Activated naive CD4-positive, alpha-beta T cell treated with anti-CD3 and anti-CD28 coated beads, Interleukin-2, amount 50 U/mL, for 72 hours (primary cell): Measurements from ENCODE around the gene ADGRL1. TPM values are rescaled to one million over a fixed set of nuclear protein-coding genes. Genes with fewer than 3 reads are reported as not detected.
"Not testable (repeated sequence)": the region's sequence is repeated elsewhere in the genome, so short reads cannot be mapped to it uniquely, and the experiment has no call there.

Experiments
- ATAC-seq, 2 donors: fragments of 150-1000 bp; cut with Tn5 transposase; 2 replicates each; pipeline ENCODE4 v1.10.0; 2021; ENCODE audit warnings: mild to moderate bottlenecking in 2 of 2, moderate library complexity in 2 of 2
- DNase-seq, 2 donors: peaks; one replicate each; pipeline ENCODE4 v3.0.0; 2021 to 2022; ENCODE audit warnings: low spot score in 2 of 2
- H3K27ac Mint-ChIP-seq, 2 donors: one replicate each; pipeline ENCODE4 v1.8.0; 2022; ENCODE audit warnings: mild to moderate bottlenecking in 2 of 2, mixed read lengths in 2 of 2
- H3K36me3 Mint-ChIP-seq, 2 donors: one replicate each; pipeline ENCODE4 v1.8.0; 2022; ENCODE audit warnings: mixed read lengths in 2 of 2
- H3K9me3 Mint-ChIP-seq, 2 donors: one replicate each; pipeline ENCODE4 v1.8.0; 2022; ENCODE audit warnings: mixed read lengths in 2 of 2
- total RNA-seq, 2 donors: library from RNA; stranded (reverse); gene quantifications; one replicate each; pipeline ENCODE4 v1.2.3, GENCODE V29; 2022

ADGRL1 gene
- total RNA-seq, 2 donors from 2014 or later = 9.2 to 25.7 TPM

DNA sequence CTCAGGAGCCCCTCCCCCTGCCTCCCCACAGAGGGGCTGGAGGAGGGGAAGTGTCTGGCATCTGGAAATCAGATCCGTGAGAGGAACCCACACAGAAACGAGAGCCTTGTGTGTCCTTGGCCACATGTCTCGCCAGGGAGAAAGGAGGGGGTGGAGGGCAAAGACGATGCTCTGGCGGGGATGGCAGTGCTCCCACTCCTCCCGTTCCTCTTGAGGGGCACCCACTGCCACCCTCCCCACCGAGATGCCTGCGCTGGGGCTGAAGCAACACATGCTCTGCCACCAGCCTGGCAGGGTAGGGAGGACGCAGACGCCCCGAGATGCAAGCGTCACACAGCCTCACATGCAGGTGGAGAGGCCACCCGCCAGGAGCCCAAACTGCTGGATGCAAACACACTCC is 2.8 kb downstream of the ADGRL1 start:
- no peak overlapping the region for H3K27ac Mint-ChIP-seq
- no peak for DNase-seq
- ATAC-seq = no peak
- H3K36me3 Mint-ChIP-seq = peaks cover 0 to 7% of the 10 kb centered on the region in 2 donors
- H3K9me3 Mint-ChIP-seq = no peaks in the 10 kb centered on the region

DNA sequence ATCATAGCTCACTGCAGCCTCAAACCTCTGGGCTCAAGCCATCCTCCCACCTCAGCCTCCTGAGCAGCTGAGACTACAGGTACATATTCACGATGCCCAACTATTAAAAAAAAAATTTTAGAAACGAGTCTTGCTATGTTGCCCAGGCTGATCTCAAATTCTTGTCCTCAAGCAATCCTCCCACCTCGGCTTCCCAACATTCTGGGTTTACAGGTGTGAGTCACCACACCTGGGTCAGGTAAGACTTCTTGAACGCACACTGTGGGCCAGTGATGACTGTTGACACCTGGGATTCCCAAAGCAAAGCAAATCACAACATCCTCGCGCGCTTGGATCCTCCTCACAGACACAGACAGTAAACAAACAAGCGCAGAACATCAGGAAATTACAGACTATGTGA is 4.5 kb downstream of the ADGRL1 start:
- not testable (repeated sequence) for DNase-seq, ATAC-seq, H3K36me3 Mint-ChIP-seq, H3K27ac Mint-ChIP-seq, H3K9me3 Mint-ChIP-seq

DNA sequence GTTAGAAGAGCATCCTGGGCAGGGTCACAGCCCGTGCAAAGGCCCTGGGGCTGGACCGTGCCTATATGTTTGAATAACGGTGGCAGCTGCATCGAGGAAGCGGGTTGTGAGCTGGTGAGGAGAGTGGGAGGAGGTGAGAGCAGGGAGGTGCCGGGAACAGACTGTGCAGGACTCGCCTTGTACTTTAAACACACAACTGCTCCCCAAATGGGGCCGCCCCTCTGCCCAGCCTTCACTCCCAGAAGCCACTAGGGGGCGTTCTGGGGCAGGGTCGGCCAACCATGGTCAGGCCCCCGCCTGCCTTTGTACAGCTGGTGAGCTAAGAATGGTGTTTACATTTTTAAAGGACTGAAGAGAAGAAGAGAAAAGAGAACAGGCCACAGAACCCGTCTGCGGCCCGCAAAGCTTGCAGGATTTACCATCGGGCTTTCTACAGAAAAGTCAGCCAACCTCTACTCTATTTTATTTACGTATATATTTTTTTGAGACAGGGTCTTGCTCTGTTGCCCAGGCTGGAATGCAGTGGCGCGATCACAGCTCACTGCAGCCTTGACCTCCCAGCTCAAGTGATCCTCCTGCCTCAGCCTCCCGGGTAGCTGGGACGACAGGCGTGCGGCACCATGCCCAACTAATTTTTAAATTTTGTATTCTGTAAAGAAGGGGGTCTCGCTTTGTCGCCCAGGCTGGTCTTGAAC is 5.7 kb downstream of the ADGRL1 start:
- peak; percentile 70 to 80 for ATAC-seq
- H3K36me3 Mint-ChIP-seq, H3K9me3 Mint-ChIP-seq, H3K27ac Mint-ChIP-seq: not testable (repeated sequence)
- DNase-seq = peak in 1 of 2 donors; percentile 67

DNA sequence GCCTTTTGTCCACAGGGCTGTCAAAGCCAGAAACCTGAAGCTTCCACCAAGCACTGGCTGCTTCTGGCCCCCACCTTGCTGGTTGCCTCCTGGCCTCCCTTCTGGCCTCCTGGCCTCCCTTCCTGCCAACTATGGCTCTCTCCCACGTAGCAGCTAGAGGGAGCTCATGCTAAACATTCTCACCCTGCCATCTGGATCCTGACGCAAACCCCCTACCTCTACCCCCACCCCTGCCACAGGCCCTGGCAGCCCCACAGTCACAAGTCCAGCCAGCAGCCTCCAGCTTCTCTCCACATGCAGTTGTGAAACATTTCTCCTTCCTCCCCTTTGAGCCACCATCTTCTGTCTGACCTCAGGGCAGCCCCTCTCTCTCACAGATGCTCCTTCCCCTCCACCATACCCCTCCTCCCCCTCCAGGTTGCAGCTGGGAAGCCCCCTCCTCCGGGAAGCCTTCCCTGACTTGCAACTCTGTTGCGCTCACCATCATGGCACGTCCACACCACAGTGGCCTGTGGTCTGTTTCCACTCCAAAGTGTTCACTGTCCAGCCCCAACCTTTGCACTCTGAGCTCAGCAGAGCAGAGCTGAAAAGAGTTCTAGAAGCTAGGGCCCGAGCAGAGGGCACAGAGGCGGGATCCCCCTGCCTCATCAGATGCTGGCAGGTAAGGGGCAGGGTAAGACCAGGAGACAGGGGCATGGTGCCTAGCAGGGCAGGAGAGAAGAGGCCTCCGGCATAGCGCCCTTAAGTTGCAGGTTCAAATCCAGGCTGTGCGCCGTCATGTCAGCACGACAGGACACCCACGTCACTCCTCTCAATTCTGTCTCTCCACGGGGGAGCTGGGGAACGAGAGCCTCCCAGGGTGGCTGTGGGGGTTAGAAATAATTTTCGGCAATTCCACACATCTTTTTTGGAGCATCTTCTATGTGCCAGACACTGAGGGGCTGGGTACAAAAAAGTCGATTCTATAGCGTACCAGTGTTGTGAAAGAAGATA is 7.3 kb downstream of the ADGRL1 start:
- no peaks in the 10 kb centered on the region for H3K36me3 Mint-ChIP-seq
- ATAC-seq = no peak
- no peak for DNase-seq
- no peak overlapping the region for H3K27ac Mint-ChIP-seq
- no peaks in the 10 kb centered on the region for H3K9me3 Mint-ChIP-seq

DNA sequence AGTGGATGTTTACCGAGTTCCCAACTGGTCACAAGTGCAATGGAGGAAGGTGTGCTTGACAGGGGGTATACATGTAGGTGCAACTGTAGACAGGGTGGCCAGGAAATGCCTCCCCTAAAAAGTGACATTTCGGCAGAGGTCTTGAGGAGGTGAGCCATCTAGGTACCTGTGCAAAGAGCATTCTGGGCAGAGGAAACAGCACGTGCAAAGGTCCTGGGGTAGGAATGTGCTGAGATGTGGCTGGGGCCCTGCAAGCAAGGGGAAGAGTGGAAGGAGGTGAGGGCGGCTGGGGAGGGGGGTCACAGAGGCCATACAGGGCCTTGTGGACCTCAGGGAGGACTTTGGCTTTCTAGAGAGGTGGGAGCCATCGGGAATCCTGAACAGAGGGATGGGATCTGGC is 8.1 kb downstream of the ADGRL1 start:
- ATAC-seq = no peak
- DNase-seq = no peak
- Mint-ChIP-seq H3K9me3 (no peaks in the 10 kb centered on the region), H3K27ac (no peak overlapping the region), H3K36me3 (no peaks in the 10 kb centered on the region)

DNA sequence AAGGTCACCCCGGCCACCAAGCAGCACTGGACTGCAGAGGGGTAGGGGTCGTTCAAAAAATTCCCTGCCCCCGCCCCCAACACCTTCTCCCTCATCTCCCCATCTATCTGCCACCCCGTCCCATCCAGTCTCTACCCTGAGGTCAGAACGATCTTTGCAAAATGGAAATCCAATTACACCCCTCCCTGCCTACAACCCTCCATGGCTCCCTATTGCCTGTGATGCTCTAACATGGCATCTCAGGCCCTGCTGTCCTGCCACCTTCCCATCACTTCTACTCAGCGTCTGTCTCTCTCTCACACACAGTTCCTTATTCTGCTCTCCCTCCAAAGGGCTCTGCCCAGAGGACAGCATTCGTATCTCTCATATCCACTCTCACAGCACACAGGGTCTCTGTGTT is 8.7 kb downstream of the ADGRL1 start:
- DNase-seq, H3K36me3 Mint-ChIP-seq, ATAC-seq, H3K9me3 Mint-ChIP-seq, H3K27ac Mint-ChIP-seq: not testable (repeated sequence)

DNA sequence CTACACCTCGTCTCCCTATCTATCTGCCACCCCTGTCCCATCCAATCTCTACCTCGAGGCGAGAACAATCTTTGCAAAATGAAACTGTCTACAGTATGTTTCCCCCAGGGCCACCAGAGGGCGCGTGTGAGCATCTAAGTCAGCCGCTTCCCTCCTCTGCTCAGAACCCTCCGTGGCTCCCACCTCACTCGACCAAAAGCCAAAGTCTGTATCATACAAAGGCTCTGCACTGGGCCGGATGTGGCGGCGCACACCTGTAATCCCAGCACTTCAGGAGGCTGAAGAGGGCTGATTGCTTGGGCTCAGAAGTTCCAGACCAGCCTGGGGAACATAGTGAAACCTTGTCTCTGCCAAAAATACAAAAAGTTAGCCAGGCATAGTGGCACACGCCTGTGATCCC is 9.9 kb downstream of the ADGRL1 start:
- DNase-seq = peak; percentile 71 to 81
- peak; percentile 79 to 92 for ATAC-seq
- peak overlapping the region; percentile 59 to 81 for H3K27ac Mint-ChIP-seq
- not testable (repeated sequence) for H3K9me3 Mint-ChIP-seq, H3K36me3 Mint-ChIP-seq

DNA sequence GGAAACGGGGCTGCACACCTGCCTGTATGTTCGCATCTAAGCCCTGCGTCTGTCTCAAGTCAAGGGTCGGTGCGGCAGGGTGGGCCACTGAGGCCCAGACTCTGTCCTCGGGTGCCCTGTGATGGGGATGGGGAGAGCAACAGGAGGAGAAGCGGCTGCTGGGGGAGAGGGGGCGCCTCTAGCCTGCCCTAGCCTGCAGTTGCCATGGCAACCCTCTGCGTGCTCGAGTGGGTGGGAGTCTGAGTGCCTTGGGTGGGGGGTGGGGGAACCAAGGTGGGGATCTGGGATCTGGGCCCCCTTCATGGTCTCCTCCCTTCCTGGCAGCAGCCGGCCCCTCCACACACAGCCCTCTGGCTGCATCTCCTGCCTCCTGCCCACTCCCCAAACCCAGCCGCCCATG is 10.8 kb downstream of the ADGRL1 start:
- not testable (repeated sequence) for H3K9me3 Mint-ChIP-seq, ATAC-seq, H3K36me3 Mint-ChIP-seq, DNase-seq
- H3K27ac Mint-ChIP-seq = peak overlapping the region in 1 of 2 donors; percentile 81

DNA sequence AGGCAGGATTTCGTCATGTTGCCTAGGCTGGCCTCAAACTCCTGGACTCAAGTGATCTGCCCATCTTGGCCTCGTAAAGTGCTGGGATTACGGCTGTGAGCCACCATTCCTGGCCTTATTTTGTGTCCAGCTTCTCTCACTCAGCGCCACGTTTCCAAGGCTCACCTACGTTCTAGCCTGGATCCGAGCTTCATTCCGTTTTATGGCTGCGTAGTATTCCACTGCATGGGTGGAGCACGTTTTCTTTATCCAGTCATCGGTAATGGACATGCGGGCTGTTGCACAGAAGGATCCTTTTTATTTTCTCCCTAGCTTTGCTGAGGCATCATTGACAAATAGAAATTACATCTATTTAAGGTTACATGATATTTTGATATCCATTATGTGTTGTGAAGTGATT is 16.6 kb downstream of the ADGRL1 start:
- no peak for DNase-seq
- no peak for ATAC-seq
- Mint-ChIP-seq H3K36me3 (no peaks in the 10 kb centered on the region), H3K9me3 (no peaks in the 10 kb centered on the region), H3K27ac (no peak overlapping the region)

DNA sequence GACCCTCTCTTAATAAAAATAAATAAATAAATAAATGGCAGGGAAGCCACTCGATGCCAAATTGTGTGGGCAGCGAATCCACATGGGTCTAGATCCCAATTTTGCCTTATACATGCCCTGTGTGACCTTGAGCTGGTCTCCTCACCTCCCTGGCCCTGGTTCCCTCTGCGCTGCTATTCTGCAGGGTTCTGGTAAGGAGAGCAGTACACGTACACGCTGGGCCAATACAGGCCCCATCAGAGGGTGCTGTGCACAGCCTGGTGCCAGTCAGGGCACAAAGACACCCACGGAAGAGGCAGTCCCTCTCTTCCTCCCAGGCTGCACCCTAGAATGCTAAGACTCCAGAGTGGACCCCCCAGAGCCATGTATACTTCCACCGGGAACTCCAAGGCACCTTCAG is 17.9 kb downstream of the ADGRL1 start:
- not testable (repeated sequence) for DNase-seq, ATAC-seq, H3K36me3 Mint-ChIP-seq, H3K9me3 Mint-ChIP-seq
- H3K27ac Mint-ChIP-seq = peak overlapping the region in 1 of 2 donors; percentile 58

DNA sequence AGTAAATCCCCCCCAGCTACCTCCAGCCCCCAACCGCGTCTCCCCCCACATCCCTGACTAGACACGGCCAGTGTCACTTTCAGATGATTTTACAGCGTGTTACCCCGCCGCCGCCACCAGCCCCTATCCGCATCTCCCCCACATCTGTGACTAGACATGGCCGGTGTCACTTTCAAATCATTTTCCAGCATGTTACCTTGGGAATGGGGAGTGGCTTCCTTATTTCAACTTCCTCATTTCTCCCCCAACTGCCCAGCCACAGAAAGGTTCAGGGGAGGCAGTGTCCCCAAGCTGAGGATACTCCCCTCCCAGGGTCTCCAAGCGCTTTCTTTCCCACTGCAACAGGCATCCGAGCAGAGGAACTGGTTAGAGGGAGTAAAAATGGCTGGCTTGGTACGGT is 18.4 kb downstream of the ADGRL1 start:
- no peaks in the 10 kb centered on the region for H3K36me3 Mint-ChIP-seq
- ATAC-seq (no peak), DNase-seq (no peak)
- no peaks in the 10 kb centered on the region for H3K9me3 Mint-ChIP-seq
- H3K27ac Mint-ChIP-seq = no peak overlapping the region

DNA sequence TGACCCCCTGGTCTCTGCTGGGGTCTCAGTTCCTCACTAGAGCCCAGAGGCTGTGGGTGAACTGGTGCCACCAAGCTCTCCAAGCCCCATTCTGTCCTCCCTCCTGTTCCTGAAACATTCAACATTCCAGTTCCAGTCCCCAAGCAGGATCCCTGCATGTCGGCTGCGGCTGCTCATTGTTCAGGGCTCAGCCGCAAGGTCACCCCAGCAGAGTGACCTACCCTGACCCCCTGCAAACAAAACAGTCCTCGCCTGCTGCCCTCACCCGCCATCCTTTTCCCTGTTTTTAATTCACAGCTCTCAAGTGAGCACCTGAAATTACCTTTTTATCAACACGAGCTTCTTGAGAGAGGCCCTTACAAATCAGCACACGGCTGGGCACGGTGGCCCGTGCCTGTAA is 19.3 kb downstream of the ADGRL1 start:
- DNase-seq, H3K9me3 Mint-ChIP-seq, H3K36me3 Mint-ChIP-seq, ATAC-seq: not testable (repeated sequence)
- H3K27ac Mint-ChIP-seq = peak overlapping the region; percentile 19 to 64

DNA sequence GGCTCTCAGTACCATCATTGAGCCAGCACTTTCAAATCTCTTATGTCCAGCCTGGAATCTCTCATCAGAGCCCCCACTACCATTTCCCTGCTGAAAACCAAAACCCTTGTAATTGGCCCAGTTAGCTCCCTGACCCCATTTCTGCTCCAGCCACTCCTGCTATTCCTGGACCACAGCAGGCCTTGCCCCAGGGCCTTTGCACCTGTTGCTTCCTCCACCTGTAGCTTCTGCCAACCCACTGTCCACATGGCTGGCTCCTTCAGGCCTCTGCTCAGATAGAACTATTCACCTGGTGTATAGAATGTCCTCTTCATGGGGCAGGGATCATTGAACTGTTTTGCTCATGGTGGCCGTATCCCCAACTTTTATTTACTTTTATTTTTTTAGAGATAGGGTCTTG is 20.3 kb downstream of the ADGRL1 start:
- not testable (repeated sequence) for DNase-seq, ATAC-seq, H3K36me3 Mint-ChIP-seq, H3K9me3 Mint-ChIP-seq
- H3K27ac Mint-ChIP-seq = peak overlapping the region; percentile 3 to 55

DNA sequence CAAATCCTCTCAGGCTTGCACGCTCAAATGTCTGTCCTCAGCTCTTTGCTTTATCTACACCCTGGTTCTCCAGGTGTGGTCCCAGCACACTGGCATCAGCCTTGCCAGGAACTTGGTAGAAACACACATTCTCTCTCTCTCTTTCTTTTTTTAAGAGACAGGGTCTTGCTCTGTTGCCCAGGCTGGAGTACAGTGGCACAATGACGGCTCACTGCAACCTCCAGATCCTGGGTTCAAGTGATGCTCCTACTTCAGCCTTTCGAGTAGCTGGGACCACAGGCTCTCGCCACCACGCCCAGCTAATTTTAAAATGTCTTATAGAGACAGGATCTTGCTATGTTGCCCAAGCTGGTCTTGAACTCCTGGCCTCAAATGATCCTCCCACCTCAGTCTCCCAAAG is 20.8 kb downstream of the ADGRL1 start:
- ATAC-seq (no peak), DNase-seq (no peak)
- Mint-ChIP-seq H3K9me3 (no peaks in the 10 kb centered on the region), H3K36me3 (no peaks in the 10 kb centered on the region), H3K27ac (peak overlapping the region in 1 of 2 donors; percentile 3)

DNA sequence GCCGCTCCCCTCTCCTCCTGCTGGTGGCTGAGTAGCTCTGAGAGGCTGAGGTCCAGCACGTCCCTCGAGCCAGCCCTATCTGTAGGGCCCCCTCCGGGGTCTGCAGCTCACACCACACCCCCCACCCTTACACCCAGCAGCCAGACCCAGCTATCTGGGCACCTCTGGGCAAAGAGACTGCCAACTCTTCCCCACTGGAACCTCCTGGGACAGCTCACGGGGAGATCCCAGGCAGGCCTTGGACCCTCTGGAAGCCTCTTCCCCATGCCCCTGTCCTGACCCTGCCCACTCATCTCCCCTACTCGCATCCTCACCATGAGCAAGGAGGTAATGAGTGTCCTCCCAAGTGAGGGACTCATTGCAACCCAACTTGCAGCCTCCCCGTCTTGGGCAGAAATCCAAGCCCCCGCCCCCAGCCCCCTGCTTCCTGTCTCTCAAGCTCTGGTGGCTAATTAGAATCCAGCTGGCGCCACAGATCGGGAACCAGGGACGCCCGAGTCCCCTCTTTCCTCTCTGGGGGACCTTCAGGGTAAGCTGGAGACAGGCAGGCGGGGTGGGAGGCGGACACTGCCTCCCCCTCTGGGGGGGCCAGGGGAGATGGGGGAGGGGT is 22.1 kb downstream of the ADGRL1 start:
- Mint-ChIP-seq H3K27ac (no peak overlapping the region), H3K9me3 (no peaks in the 10 kb centered on the region), H3K36me3 (no peaks in the 10 kb centered on the region)
- ATAC-seq = no peak
- no peak for DNase-seq

DNA sequence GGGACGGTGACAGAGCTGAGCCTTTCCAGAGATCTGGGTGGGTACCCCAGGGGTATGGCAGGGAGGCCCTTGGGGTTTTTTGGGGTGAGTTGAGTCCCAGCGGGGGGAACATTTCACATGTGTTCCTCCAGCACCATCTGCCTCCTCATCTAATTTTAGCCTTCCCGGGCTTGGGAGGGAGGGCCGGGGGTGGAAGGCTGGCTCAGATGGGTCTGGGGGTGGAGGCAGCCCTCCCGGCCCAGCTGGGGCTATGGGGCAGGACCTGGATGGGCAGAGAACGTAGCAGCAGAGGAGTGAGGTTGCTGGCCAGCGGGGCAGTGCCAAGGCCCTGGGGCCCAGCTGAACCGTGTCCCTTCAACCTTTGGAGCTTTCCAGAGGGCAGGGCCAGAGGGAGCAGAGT is 23.5 kb downstream of the ADGRL1 start:
- ATAC-seq (no peak), DNase-seq (no peak)
- no peaks in the 10 kb centered on the region for H3K9me3 Mint-ChIP-seq
- no peaks in the 10 kb centered on the region for H3K36me3 Mint-ChIP-seq
- H3K27ac Mint-ChIP-seq = peak overlapping the region in 1 of 2 donors; percentile 36

DNA sequence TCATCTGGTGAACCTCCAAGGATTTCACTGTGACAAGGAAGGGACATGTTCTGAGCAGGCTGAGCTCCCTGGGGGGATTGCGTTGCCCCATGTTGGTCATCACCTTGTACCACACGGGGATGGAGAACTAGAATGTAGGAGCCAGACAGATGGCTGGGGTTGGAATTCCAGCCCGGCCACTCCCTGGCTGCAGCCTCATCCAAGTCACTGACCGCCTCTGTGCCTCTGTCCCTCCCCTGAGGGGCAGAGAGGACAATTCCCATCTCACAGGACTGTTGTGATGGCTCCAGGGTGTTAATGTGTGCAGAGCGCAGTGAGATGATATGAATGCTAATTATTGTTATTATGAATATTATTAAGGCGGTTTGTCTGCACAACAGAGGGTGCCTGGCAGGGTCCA is 24.1 kb downstream of the ADGRL1 start:
- peak overlapping the region in 1 of 2 donors; percentile 36 for H3K27ac Mint-ChIP-seq
- H3K36me3 Mint-ChIP-seq = peaks cover 0 to 5% of the 10 kb centered on the region in 2 donors
- ATAC-seq (no peak), DNase-seq (no peak)
- H3K9me3 Mint-ChIP-seq = no peaks in the 10 kb centered on the region
